Epidermal melanocyte (primary cell): ENCODE measurements around the gene PLAC9.

Experiments used
- DNase-seq: peaks from one replicate; pipeline ENCODE4 v3.0.0; 2011; ENCODE audit warnings: low spot score; ENCODE audit not compliant: insufficient read length

Gene PLAC9

GRCh38 chr10:80160361-80161320 is 28.1 kb downstream of the PLAC9 start:
- DNase-seq, result no peak

GRCh38 chr10:80161321-80162083 is 29.0 kb downstream of the PLAC9 start:
- no peak for DNase-seq

GRCh38 chr10:80163741-80164341 is 31.3 kb downstream of the PLAC9 start:
- no peak for DNase-seq

- no peak for DNase-seq
Measured at GRCh38 chr10:80164596-80164995, 32.1 kb downstream of the PLAC9 start.

GRCh38 chr10:80165173-80165572 is 32.6 kb downstream of the PLAC9 start:
- no peak for DNase-seq

- DNase-seq, result no peak
Measured at GRCh38 chr10:80166581-80167470, 34.3 kb downstream of the PLAC9 start.

GRCh38 chr10:80167471-80168161 is 35.1 kb downstream of the PLAC9 start:
- no peak for DNase-seq

GRCh38 chr10:80168162-80168511 is 35.6 kb downstream of the PLAC9 start:
- DNase-seq, result no peak

- no peak for DNase-seq
Measured at GRCh38 chr10:80168679-80169380, 36.3 kb downstream of the PLAC9 start.

- DNase-seq, result no peak
Measured at GRCh38 chr10:80170026-80170425, 37.5 kb downstream of the PLAC9 start.

GRCh38 chr10:80170641-80171040 is 38.1 kb downstream of the PLAC9 start:
- no peak for DNase-seq

- DNase-seq, result no peak
Measured at GRCh38 chr10:80171248-80171660, 38.7 kb downstream of the PLAC9 start.

- DNase-seq, result no peak
Measured at GRCh38 chr10:80172896-80173295, 40.4 kb downstream of the PLAC9 start.

- DNase-seq, result no peak
Measured at GRCh38 chr10:80173466-80173865, 40.9 kb downstream of the PLAC9 start.

- DNase-seq, result no peak
Measured at GRCh38 chr10:80174641-80175395, 42.3 kb downstream of the PLAC9 start.

GRCh38 chr10:80176526-80176925 is 44.0 kb downstream of the PLAC9 start:
- DNase-seq, result no peak

GRCh38 chr10:80177781-80178636 is 45.5 kb downstream of the PLAC9 start:
- no peak for DNase-seq

GRCh38 chr10:80182986-80183385 is 50.5 kb downstream of the PLAC9 start:
- DNase-seq, result no peak
